ENCODE measurements around the gene VMP1.

Gene VMP1

GRCh38 chr17:59730268-59730834, 22.9 kb downstream of the VMP1 start:
- Histone ChIP-seq H3K4me3 (ENCODE audit: low read depth in 1 of 2, low read length in 2 of 2) (no peak overlapping the region), H3K27ac (ENCODE audit: low read length) (no peak overlapping the region), H3K27me3 (ENCODE audit: low read depth, low read length) (no peaks in the 10 kb centered on the region), H3K9me3 (ENCODE audit: control insufficient read depth in 1 of 2, low read length in 2 of 2) (no peaks in the 10 kb centered on the region), H3K36me3 (ENCODE audit: control insufficient read depth in 1 of 2, insufficient read depth in 2 of 2, low read length in 2 of 2) (peaks cover 4 to 6% of the 10 kb centered on the region in 2 donors), H3K4me1 (ENCODE audit: control insufficient read depth in 1 of 2, insufficient read depth in 2 of 2, low read length in 2 of 2) (peaks cover 0 to 5% of the 10 kb centered on the region in 2 donors)

GRCh38 chr17:59733697-59734096, 26.2 kb downstream of the VMP1 start:
- Histone ChIP-seq H3K4me1 (ENCODE audit: control insufficient read depth in 1 of 2, insufficient read depth in 2 of 2, low read length in 2 of 2) (peaks cover 0 to 5% of the 10 kb centered on the region in 2 donors), H3K27me3 (ENCODE audit: low read depth, low read length) (no peaks in the 10 kb centered on the region), H3K27ac (ENCODE audit: low read length) (no peak overlapping the region), H3K36me3 (ENCODE audit: control insufficient read depth in 1 of 2, insufficient read depth in 2 of 2, low read length in 2 of 2) (peaks cover 6 to 18% of the 10 kb centered on the region in 2 donors), H3K4me3 (ENCODE audit: low read depth in 1 of 2, low read length in 2 of 2) (no peak overlapping the region), H3K9me3 (ENCODE audit: control insufficient read depth in 1 of 2, low read length in 2 of 2) (no peaks in the 10 kb centered on the region)

GRCh38 chr17:59734226-59734625, 26.8 kb downstream of the VMP1 start:
- Histone ChIP-seq H3K27ac (ENCODE audit: low read length) (no peak overlapping the region), H3K4me3 (ENCODE audit: low read depth in 1 of 2, low read length in 2 of 2) (no peak overlapping the region)

GRCh38 chr17:59737324-59737723, 29.9 kb downstream of the VMP1 start:
- Histone ChIP-seq H3K4me1 (ENCODE audit: control insufficient read depth in 1 of 2, insufficient read depth in 2 of 2, low read length in 2 of 2) (no peaks in the 10 kb centered on the region), H3K27ac (ENCODE audit: low read length) (no peak overlapping the region), H3K36me3 (ENCODE audit: control insufficient read depth in 1 of 2, insufficient read depth in 2 of 2, low read length in 2 of 2) (peaks cover 6 to 28% of the 10 kb centered on the region in 2 donors), H3K9me3 (ENCODE audit: control insufficient read depth in 1 of 2, low read length in 2 of 2) (no peaks in the 10 kb centered on the region), H3K27me3 (ENCODE audit: low read depth, low read length) (no peaks in the 10 kb centered on the region), H3K4me3 (ENCODE audit: low read depth in 1 of 2, low read length in 2 of 2) (no peak overlapping the region)

More at GRCh38 chr17:59734226-59734625, 26.8 kb downstream of the VMP1 start:
- no peaks in the 10 kb centered on the region for H3K9me3 ChIP-seq (ENCODE audit: control insufficient read depth in 1 of 2, low read length in 2 of 2)
- peaks cover 0 to 5% of the 10 kb centered on the region in 2 donors for H3K4me1 ChIP-seq (ENCODE audit: control insufficient read depth in 1 of 2, insufficient read depth in 2 of 2, low read length in 2 of 2)
- H3K36me3 ChIP-seq (ENCODE audit: control insufficient read depth in 1 of 2, insufficient read depth in 2 of 2, low read length in 2 of 2): peaks cover 6 to 20% of the 10 kb centered on the region in 2 donors
- no peaks in the 10 kb centered on the region for H3K27me3 ChIP-seq (ENCODE audit: low read depth, low read length)

- Histone ChIP-seq H3K4me1 (ENCODE audit: control insufficient read depth in 1 of 2, insufficient read depth in 2 of 2, low read length in 2 of 2) (no peaks in the 10 kb centered on the region), H3K36me3 (ENCODE audit: control insufficient read depth in 1 of 2, insufficient read depth in 2 of 2, low read length in 2 of 2) (peaks cover 3 to 19% of the 10 kb centered on the region in 2 donors), H3K9me3 (ENCODE audit: control insufficient read depth in 1 of 2, low read length in 2 of 2) (no peaks in the 10 kb centered on the region), H3K4me3 (ENCODE audit: low read depth in 1 of 2, low read length in 2 of 2) (no peak overlapping the region), H3K27me3 (ENCODE audit: low read depth, low read length) (no peaks in the 10 kb centered on the region), H3K27ac (ENCODE audit: low read length) (no peak overlapping the region)
Observed at GRCh38 chr17:59743842-59744241, 36.4 kb downstream of the VMP1 start.

GRCh38 chr17:59745040-59745439, 37.6 kb downstream of the VMP1 start:
- Histone ChIP-seq H3K36me3 (ENCODE audit: control insufficient read depth in 1 of 2, insufficient read depth in 2 of 2, low read length in 2 of 2) (peaks cover 3 to 13% of the 10 kb centered on the region in 2 donors), H3K4me1 (ENCODE audit: control insufficient read depth in 1 of 2, insufficient read depth in 2 of 2, low read length in 2 of 2) (no peaks in the 10 kb centered on the region), H3K27ac (ENCODE audit: low read length) (no peak overlapping the region), H3K27me3 (ENCODE audit: low read depth, low read length) (no peaks in the 10 kb centered on the region), H3K4me3 (ENCODE audit: low read depth in 1 of 2, low read length in 2 of 2) (no peak overlapping the region), H3K9me3 (ENCODE audit: control insufficient read depth in 1 of 2, low read length in 2 of 2) (no peaks in the 10 kb centered on the region)

DNA sequence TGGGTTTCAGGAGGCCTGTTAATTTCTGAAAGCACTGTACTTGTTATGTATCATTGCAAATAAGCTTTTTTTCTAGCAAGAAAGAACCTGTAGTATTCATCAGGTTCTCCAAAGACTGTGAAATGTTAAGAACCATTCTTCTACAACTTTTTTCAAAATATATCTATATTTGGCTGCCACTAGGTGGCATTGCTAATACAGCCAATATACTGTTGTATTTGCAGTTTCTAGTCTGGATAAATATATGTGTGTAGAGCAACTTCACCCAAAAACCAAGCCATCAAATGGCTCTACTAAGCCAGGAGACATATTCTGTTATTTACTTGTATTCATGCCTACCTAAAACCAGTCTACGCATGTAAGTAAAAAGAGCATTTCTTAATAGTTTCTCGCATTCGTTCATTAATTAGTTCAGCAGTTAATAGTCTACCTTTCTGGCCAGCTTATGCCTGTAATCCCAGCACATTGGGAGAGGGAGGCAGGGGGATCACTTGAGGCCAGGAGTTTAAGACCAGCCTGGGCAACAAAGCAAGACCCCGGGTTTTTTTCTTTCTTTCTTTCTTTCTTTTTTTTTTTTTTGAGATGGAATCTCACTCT, 39.5 kb downstream of the VMP1 start:
- Histone ChIP-seq H3K9me3 (ENCODE audit: control insufficient read depth in 1 of 2, low read length in 2 of 2) (no peaks in the 10 kb centered on the region), H3K4me3 (ENCODE audit: low read depth in 1 of 2, low read length in 2 of 2) (no peak overlapping the region), H3K36me3 (ENCODE audit: control insufficient read depth in 1 of 2, insufficient read depth in 2 of 2, low read length in 2 of 2) (peaks cover 4 to 9% of the 10 kb centered on the region in 2 donors), H3K27ac (ENCODE audit: low read length) (no peak overlapping the region), H3K27me3 (ENCODE audit: low read depth, low read length) (no peaks in the 10 kb centered on the region), H3K4me1 (ENCODE audit: control insufficient read depth in 1 of 2, insufficient read depth in 2 of 2, low read length in 2 of 2) (no peaks in the 10 kb centered on the region)

DNA sequence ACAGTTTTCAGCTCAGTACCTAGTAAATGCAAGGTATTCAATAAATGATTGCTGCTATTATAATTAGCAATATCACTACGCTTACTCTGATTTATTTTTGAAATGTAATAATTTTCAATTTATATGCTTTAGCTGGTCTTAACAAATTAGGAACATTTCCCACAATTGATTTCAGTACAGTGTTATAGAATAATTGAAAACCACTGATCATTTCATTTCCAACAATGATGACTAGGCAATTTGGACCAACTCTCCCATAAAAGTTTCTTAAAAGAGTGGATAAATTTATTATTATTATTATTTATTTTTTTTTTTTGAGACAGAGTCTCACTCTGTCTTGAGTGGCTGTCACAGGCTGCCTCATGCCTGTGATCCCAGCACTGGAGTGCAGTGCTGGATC, 41.1 kb downstream of the VMP1 start:
- Histone ChIP-seq H3K9me3 (ENCODE audit: control insufficient read depth in 1 of 2, low read length in 2 of 2) (no peaks in the 10 kb centered on the region), H3K36me3 (ENCODE audit: control insufficient read depth in 1 of 2, insufficient read depth in 2 of 2, low read length in 2 of 2) (peaks cover 0 to 7% of the 10 kb centered on the region in 2 donors), H3K27ac (ENCODE audit: low read length) (no peak overlapping the region), H3K27me3 (ENCODE audit: low read depth, low read length) (no peaks in the 10 kb centered on the region), H3K4me3 (ENCODE audit: low read depth in 1 of 2, low read length in 2 of 2) (no peak overlapping the region), H3K4me1 (ENCODE audit: control insufficient read depth in 1 of 2, insufficient read depth in 2 of 2, low read length in 2 of 2) (no peaks in the 10 kb centered on the region)

DNA sequence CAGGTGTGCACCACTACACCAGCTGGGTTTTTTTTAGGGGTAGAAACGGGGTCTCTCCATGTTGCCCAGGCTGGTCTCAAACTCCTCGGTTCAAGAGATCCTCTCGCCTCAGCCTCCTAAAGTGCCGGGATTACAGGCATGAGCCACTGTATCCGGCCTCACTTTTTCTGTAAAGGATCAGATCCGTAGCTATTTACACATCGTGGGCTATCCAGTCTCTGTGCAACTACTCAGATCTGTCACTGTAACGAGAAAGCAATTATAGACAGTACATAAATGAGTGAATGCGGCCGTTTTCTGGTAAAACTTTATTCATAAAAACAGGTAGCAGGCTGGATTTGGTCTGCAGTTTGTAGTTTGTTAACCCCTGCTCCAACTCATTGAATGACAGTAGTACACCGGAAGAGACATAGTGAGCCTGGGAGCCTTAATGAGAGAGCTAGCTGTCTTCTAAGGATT, 44.5 kb downstream of the VMP1 start:
- no peak overlapping the region for H3K27ac ChIP-seq (ENCODE audit: low read length)
- H3K9me3 ChIP-seq (ENCODE audit: control insufficient read depth in 1 of 2, low read length in 2 of 2): no peaks in the 10 kb centered on the region
- H3K36me3 ChIP-seq (ENCODE audit: control insufficient read depth in 1 of 2, insufficient read depth in 2 of 2, low read length in 2 of 2): peaks cover 4 to 18% of the 10 kb centered on the region in 2 donors
- H3K4me1 ChIP-seq (ENCODE audit: control insufficient read depth in 1 of 2, insufficient read depth in 2 of 2, low read length in 2 of 2): no peaks in the 10 kb centered on the region
- H3K27me3 ChIP-seq (ENCODE audit: low read depth, low read length): no peaks in the 10 kb centered on the region
- H3K4me3 ChIP-seq (ENCODE audit: low read depth in 1 of 2, low read length in 2 of 2): no peak overlapping the region

GRCh38 chr17:59752446-59752845, 45.0 kb downstream of the VMP1 start:
- H3K36me3 ChIP-seq (ENCODE audit: control insufficient read depth in 1 of 2, insufficient read depth in 2 of 2, low read length in 2 of 2): peaks cover 4 to 20% of the 10 kb centered on the region in 2 donors
- no peak overlapping the region for H3K4me3 ChIP-seq (ENCODE audit: low read depth in 1 of 2, low read length in 2 of 2)
- no peaks in the 10 kb centered on the region for H3K9me3 ChIP-seq (ENCODE audit: control insufficient read depth in 1 of 2, low read length in 2 of 2)
- H3K4me1 ChIP-seq (ENCODE audit: control insufficient read depth in 1 of 2, insufficient read depth in 2 of 2, low read length in 2 of 2): no peaks in the 10 kb centered on the region
- H3K27me3 ChIP-seq (ENCODE audit: low read depth, low read length): no peaks in the 10 kb centered on the region
- no peak overlapping the region for H3K27ac ChIP-seq (ENCODE audit: low read length)

DNA sequence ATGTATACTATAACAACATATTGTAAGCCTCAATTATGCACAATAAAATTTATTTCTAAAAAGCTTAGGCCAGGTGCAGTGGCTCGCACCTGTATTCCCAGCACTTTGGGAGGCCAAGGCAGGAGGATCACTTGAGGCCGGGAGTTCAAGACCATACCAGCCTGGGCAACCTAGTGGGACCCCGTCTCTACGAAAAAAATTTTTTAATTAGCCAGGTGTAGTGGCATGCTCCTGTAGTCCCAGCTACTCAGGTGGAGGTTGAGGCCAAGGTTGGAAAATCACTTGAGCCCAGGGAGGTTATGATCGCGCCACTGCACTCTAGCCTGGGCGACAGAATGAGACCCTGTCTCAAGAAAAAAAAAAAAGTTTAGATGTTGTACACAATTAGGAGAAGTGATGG, 45.5 kb downstream of the VMP1 start:
- Histone ChIP-seq H3K4me3 (ENCODE audit: low read depth in 1 of 2, low read length in 2 of 2) (no peak overlapping the region), H3K4me1 (ENCODE audit: control insufficient read depth in 1 of 2, insufficient read depth in 2 of 2, low read length in 2 of 2) (no peaks in the 10 kb centered on the region), H3K9me3 (ENCODE audit: control insufficient read depth in 1 of 2, low read length in 2 of 2) (no peaks in the 10 kb centered on the region), H3K27ac (ENCODE audit: low read length) (no peak overlapping the region), H3K27me3 (ENCODE audit: low read depth, low read length) (no peaks in the 10 kb centered on the region), H3K36me3 (ENCODE audit: control insufficient read depth in 1 of 2, insufficient read depth in 2 of 2, low read length in 2 of 2) (peaks cover 5 to 20% of the 10 kb centered on the region in 2 donors)
